Measurements from ENCODE around the gene ZNF536. TPM values are rescaled to one million over a fixed set of nuclear protein-coding genes. Genes with fewer than 3 reads are reported as not detected.

ZNF536 gene
- total RNA-seq, 2 experiments from 2014 or later, result not detected

DNA sequence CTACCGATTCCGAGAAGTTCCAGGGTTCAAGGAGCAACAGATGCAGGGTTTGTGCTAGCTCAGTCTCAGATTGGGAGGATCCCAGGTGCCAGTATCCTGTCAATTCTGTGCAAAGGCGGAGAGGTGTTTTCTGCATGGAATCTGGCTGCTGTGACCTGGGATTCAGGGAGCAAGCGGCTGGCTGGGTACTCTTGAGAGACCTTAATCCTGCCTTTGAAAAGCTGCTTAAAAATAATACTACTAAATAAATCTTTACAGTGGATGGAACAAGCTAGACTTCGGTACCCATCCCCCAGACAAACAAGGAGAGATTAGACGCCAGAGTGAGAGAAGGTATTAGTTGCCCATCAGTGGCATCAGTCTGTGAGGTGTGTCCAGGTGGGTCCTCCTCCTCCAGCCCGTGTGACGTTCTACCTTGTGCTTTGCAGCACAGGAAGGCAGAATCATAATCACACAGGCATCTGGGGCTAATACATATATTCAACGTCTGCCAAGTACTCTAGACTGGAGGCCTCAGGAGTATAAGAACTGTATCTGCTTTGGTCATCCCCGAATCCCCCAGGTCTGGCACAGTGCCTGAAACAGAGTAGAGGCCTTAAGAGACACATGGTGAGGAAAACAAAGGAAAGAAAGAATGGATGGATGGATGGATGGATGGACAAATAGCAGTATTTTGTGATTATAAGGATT, 230.6 kb downstream of the ZNF536 start:
- DNase-seq, result no peak
- no peak overlapping the region for H3K27ac Mint-ChIP-seq
- H3K4me3 Mint-ChIP-seq, result no peak overlapping the region
- H3K4me1 Mint-ChIP-seq, result no peaks in the 10 kb centered on the region
- CTCF ChIA-PET, result no interaction called here
- H3K9me3 Mint-ChIP-seq (ENCODE audit: low read depth), result no peaks in the 10 kb centered on the region
- H3K36me3 Mint-ChIP-seq (ENCODE audit: low read depth), result no peaks in the 10 kb centered on the region
- POLR2A ChIA-PET, result no interaction called here
- intact Hi-C loops (cut with DNase I, micrococcal nuclease), result no loop called here
- ATAC-seq, result no peak
- peaks cover 3% of the 10 kb centered on the region for H3K27me3 Mint-ChIP-seq

GRCh38 chr19:30604657-30605056, 232.5 kb downstream of the ZNF536 start:
- Mint-ChIP-seq H3K27ac (no peak overlapping the region), H3K4me3 (no peak overlapping the region), H3K4me1 (no peaks in the 10 kb centered on the region), H3K9me3 (ENCODE audit: low read depth) (no peaks in the 10 kb centered on the region), H3K27me3 (peaks cover 3% of the 10 kb centered on the region), H3K36me3 (ENCODE audit: low read depth) (no peaks in the 10 kb centered on the region)
- ATAC-seq, result no peak
- intact Hi-C loops (cut with DNase I, micrococcal nuclease), result no loop called here
- ChIA-PET CTCF (interaction anchor here (0.6 kb wide), 1 partner anchor 276 kb away, joined by 3 read pairs; no protein-coding TSS in a partner anchor), POLR2A (no interaction called here)
- no peak for DNase-seq

DNA sequence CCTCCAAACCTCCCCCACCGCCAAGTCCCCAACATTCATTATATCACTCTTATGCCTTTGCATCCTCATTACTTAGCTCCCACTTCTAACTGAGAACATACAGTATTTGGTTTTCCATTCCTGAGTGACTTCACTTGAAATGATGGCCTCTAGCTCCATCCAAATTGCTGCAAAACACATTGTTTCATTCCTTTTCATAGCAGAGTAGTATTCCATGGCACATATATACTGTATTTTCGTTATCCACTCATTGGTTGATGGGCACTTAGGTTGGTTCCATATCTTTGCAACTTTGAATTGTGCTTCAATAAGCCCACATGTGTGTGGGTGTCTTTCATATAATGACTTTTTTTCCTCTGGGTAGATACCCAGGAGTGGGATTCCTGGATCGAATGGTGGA, 233.1 kb downstream of the ZNF536 start:
- no peaks in the 10 kb centered on the region for H3K9me3 Mint-ChIP-seq (ENCODE audit: low read depth)
- no peak overlapping the region for H3K27ac Mint-ChIP-seq
- no peaks in the 10 kb centered on the region for H3K36me3 Mint-ChIP-seq (ENCODE audit: low read depth)
- DNase-seq, result no peak
- no peaks in the 10 kb centered on the region for H3K4me1 Mint-ChIP-seq
- H3K27me3 Mint-ChIP-seq, result peaks cover 5% of the 10 kb centered on the region
- POLR2A ChIA-PET, result no interaction called here
- CTCF ChIA-PET, result no interaction called here
- no peak overlapping the region for H3K4me3 Mint-ChIP-seq
- ATAC-seq, result no peak
- intact Hi-C loops (cut with DNase I, micrococcal nuclease), result no loop called here

DNA sequence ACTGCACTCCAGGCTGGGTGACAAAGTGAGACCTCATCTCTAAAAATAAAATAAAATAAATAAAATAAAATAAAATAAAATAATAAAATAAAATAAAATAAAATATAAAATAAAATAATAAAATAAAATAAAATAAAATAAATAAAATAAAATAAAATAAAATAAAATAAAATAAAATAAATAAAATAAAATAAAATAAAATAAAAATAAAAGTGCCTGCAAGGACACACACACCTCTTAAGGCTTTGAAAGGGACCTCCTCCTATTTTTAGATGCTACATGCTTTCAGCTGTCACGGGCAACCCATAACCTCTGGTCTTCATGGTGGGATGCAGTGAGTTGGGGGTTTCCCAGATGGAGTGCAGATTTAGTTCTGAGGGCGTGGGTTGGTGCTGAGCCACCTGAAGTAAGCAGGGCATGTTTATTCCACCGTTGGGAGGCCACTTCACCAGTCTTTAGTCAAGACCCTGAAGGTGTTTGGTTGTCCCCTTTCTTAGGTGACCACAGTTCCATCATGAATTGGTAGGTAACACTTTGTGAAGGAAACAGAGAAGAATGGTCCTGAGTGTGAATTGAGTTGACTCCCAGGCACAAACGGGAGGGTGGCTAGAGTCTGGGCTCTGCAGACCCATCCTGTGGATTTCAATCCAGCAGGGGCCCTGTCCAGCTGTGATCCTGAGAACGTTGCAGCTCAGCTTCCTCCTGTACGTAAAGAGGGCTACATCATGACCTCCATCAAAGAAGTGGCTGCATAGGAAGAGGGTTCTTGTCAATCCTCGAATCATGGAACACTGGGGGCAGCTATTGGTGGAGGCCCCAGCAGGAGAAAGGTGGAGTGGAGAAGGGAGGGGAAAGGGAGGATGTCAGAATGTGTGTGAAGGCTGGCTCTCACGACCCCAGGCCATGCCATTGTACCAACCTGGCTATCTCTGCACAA, 234.2 kb downstream of the ZNF536 start:
- H3K9me3 Mint-ChIP-seq (ENCODE audit: low read depth), result no peaks in the 10 kb centered on the region
- intact Hi-C loops (cut with DNase I, micrococcal nuclease), result no loop called here
- CTCF ChIA-PET, result interaction anchor here (0.6 kb wide), 1 partner anchor 1531 kb away, joined by 3 read pairs; no protein-coding TSS in a partner anchor
- H3K4me1 Mint-ChIP-seq, result no peaks in the 10 kb centered on the region
- no peak overlapping the region for H3K27ac Mint-ChIP-seq
- POLR2A ChIA-PET, result no interaction called here
- ATAC-seq (no peak), DNase-seq (no peak)
- peaks cover 4% of the 10 kb centered on the region for H3K27me3 Mint-ChIP-seq
- H3K36me3 Mint-ChIP-seq (ENCODE audit: low read depth), result no peaks in the 10 kb centered on the region
- no peak overlapping the region for H3K4me3 Mint-ChIP-seq

Measured in activated CD4-positive, alpha-beta T cell treated with anti-CD3 and anti-CD28 coated beads for 36 hours (primary cell).